GM19025 (cell line): ENCODE results near the gene IRX1.

ENCODE experiments used
- ATAC-seq: cut with Tn5 transposase; IDR thresholded peaks from one replicate; pipeline ENCODE4 v1.9.1; 2021; ENCODE audit warnings: mild to moderate bottlenecking, low read depth, moderate library complexity; ENCODE audit not compliant: unreplicated experiment

IRX1 gene

GRCh38 chr5:3595006-3595961 is at the start of gene IRX1:
Gene IRX1, plus strand, starts transcription at chr5:3595832. Its CDS starts 274 bp downstream, at chr5:3596106.
- ATAC-seq: no peak

- no peak for ATAC-seq
Observed at GRCh38 chr5:3546028-3546427, 49.6 kb upstream of the IRX1 start.

- no peak for ATAC-seq
Observed at GRCh38 chr5:3564116-3564515, 31.5 kb upstream of the IRX1 start.

- no peak for ATAC-seq
Observed at GRCh38 chr5:3564827-3565518, 30.7 kb upstream of the IRX1 start.

GRCh38 chr5:3584724-3585531 is 10.7 kb upstream of the IRX1 start:
- ATAC-seq: no peak

GRCh38 chr5:3590161-3590966 is 5.3 kb upstream of the IRX1 start:
- ATAC-seq: no peak

GRCh38 chr5:3590967-3591900 is 4.4 kb upstream of the IRX1 start:
- ATAC-seq: no peak

GRCh38 chr5:3592298-3592697 is 3.3 kb upstream of the IRX1 start:
- ATAC-seq: no peak

- no peak for ATAC-seq
Observed at GRCh38 chr5:3593771-3594509, 1.7 kb upstream of the IRX1 start.

GRCh38 chr5:3594510-3595005 is 1.1 kb upstream of the IRX1 start:
- no peak for ATAC-seq

- ATAC-seq: no peak
Observed at GRCh38 chr5:3596261-3596825, 711 bp downstream of the IRX1 start.

GRCh38 chr5:3596857-3597166 is 1.2 kb downstream of the IRX1 start:
- ATAC-seq: no peak

- ATAC-seq: no peak
Observed at GRCh38 chr5:3597167-3598007, 1.8 kb downstream of the IRX1 start.

GRCh38 chr5:3598207-3598606 is 2.6 kb downstream of the IRX1 start:
- ATAC-seq: no peak

GRCh38 chr5:3598769-3599211 is 3.2 kb downstream of the IRX1 start:
- ATAC-seq: no peak

- ATAC-seq: no peak
Observed at GRCh38 chr5:3599226-3600105, 3.8 kb downstream of the IRX1 start.
